Cardiac muscle cell (in vitro differentiated cells and primary cell): Measurements from ENCODE around the gene CFAP54. TPM values are rescaled to one million over a fixed set of nuclear protein-coding genes. Genes with fewer than 3 reads are reported as not detected.
"Not testable (repeated sequence)": the region's sequence is repeated elsewhere in the genome, so short reads cannot be mapped to it uniquely, and the experiment has no call there.

Experiments used
- DNase-seq, 2 donors: peaks; one replicate each; pipeline versions ENCODE4 v3.0.0 to v3.0.0-alpha.2; 2010 to 2017; ENCODE audit warnings: low read depth in 1 of 2, low spot score in 1 of 2
- H3K27ac ChIP-seq: fragments of 200-600 bp; sonication (generic); 2 replicates; pipeline ENCODE4 v1.5.1; 2016
- H3K27me3 ChIP-seq: fragments of 200-600 bp; sonication (generic); 2 replicates; pipeline ENCODE4 v1.6.0; 2016; ENCODE audit warnings: control low read depth
- H3K36me3 ChIP-seq: fragments of 200-600 bp; sonication (generic); 2 replicates; pipeline ENCODE4 v1.5.1; 2016; ENCODE audit warnings: control low read depth
- H3K4me1 ChIP-seq: fragments of 200-600 bp; sonication (generic); 2 replicates; pipeline ENCODE4 v1.8.1; 2017; ENCODE audit warnings: low read depth, mild to moderate bottlenecking, mixed run types
- H3K4me3 ChIP-seq: fragments of 200-600 bp; sonication (generic); 2 replicates; pipeline ENCODE4 v1.5.1; 2016; ENCODE audit warnings: mild to moderate bottlenecking
- H3K9me3 ChIP-seq: fragments of 200-600 bp; sonication (generic); 2 replicates; pipeline ENCODE4 v1.5.1; 2017; ENCODE audit warnings: low read depth, mild to moderate bottlenecking, control low read depth
- polyA plus RNA-seq: library from polyadenylated mRNA; unstranded; fragments of >200 nt; fragmentation: Nextera tagmentation; extraction: Ambion mirVana; gene quantifications from 2 replicates; pipeline ENCODE4 v1.2.1, GENCODE V29; 2016
- total RNA-seq: library from RNA; depleted of rRNA; stranded (reverse); fragments of >200 nt; gene quantifications from 2 replicates; pipeline ENCODE4 v1.2.3, GENCODE V29; 2016
- TF ChIP-seq, protein P1 (sequence below): IDR thresholded peaks from 2 replicates; pipeline ENCODE4 v1.5.1; 2012; ENCODE audit warnings: low read depth, mild to moderate bottlenecking, low read length

CFAP54 gene
- total and polyA plus RNA-seq, 2 experiments from 2014 or later: 0.86 to 2.0 TPM

GRCh38 chr12:96571101-96571862 is 81.9 kb downstream of the CFAP54 start:
- no peak overlapping the region for H3K27ac ChIP-seq
- H3K36me3 ChIP-seq: no peaks in the 10 kb centered on the region
- TF ChIP-seq, protein P1, sequence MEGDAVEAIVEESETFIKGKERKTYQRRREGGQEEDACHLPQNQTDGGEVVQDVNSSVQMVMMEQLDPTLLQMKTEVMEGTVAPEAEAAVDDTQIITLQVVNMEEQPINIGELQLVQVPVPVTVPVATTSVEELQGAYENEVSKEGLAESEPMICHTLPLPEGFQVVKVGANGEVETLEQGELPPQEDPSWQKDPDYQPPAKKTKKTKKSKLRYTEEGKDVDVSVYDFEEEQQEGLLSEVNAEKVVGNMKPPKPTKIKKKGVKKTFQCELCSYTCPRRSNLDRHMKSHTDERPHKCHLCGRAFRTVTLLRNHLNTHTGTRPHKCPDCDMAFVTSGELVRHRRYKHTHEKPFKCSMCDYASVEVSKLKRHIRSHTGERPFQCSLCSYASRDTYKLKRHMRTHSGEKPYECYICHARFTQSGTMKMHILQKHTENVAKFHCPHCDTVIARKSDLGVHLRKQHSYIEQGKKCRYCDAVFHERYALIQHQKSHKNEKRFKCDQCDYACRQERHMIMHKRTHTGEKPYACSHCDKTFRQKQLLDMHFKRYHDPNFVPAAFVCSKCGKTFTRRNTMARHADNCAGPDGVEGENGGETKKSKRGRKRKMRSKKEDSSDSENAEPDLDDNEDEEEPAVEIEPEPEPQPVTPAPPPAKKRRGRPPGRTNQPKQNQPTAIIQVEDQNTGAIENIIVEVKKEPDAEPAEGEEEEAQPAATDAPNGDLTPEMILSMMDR: no peak
- H3K27me3 ChIP-seq: no peaks in the 10 kb centered on the region
- H3K9me3 ChIP-seq: no peaks in the 10 kb centered on the region
- H3K4me3 ChIP-seq: no peak overlapping the region
- DNase-seq: no peak
- H3K4me1 ChIP-seq: no peaks in the 10 kb centered on the region

DNA sequence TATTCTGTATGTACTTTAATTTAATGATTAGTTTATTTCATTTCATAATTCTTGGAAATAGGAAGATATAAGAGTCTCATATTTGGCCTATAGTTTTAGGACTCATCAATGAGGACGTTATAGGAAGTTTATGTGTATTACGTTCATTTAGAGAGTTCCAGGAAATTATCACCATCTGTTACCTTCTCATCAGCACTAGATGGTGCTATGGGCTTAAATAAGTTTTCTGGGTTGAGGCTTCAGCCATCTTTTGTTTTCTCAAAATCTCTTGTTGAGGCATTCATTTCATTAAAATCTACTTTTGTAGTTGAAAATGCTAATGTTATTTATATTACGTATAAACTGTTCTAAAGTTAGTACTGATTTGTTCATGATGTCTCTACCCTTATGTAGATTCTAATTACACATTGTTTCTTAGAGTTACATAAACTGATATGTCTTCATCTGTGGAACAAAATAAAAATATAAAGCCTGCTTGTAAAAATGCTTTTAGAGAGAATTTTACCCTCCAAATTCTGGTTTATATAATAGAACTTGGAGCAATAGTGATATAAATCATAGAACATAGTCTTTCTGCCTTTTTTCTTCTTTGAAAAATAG is 89.2 kb downstream of the CFAP54 start:
- DNase-seq: peak; percentile 66 to 73
- H3K36me3 ChIP-seq: no peaks in the 10 kb centered on the region
- H3K4me3 ChIP-seq: no peak overlapping the region
- no peak overlapping the region for H3K27ac ChIP-seq
- TF ChIP-seq, protein P1: peak; percentile 61
- H3K9me3 ChIP-seq: no peaks in the 10 kb centered on the region
- H3K27me3 ChIP-seq: no peaks in the 10 kb centered on the region
- no peaks in the 10 kb centered on the region for H3K4me1 ChIP-seq

DNA sequence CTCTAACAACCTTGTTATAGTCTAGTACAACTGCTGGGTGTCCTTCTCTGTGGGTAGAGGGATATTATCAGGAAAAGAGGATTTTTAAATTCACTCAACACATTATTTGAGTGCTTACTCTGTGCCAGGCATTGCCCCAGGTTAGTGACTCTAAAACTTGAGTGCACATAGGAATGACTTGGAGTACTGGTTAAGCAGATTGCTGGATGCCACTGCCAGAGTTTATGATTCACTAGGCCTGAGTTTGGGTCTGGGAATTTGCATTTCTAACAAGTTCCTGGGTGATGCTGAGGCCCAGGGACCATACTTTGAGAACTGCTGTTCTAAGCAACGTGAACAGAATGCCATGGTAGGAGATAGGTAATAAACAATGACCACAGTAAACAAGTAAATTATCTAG is 96.6 kb downstream of the CFAP54 start:
- no peak overlapping the region for H3K4me3 ChIP-seq
- TF ChIP-seq, protein P1: no peak
- H3K9me3 ChIP-seq: no peaks in the 10 kb centered on the region
- no peak for DNase-seq
- no peaks in the 10 kb centered on the region for H3K36me3 ChIP-seq
- no peaks in the 10 kb centered on the region for H3K4me1 ChIP-seq
- no peaks in the 10 kb centered on the region for H3K27me3 ChIP-seq
- no peak overlapping the region for H3K27ac ChIP-seq

DNA sequence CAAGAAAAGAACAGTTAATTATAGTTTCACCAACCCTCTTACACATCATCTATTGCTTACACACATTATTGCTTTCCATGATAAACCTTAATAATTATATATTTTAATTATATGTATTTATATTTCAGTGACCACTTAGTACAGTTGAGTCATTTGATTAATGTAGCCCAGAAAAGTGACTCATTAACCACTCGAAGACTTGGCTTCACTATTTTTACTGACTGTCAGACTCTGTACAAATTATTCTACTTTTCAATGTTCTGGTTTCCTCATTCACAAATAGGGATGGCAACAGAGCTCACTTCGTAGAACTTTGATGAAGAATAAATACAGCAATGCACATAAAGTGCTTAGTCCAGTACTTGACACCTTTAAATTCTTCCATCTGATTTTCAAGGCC is 98.3 kb downstream of the CFAP54 start:
- TF ChIP-seq, protein P1: no peak
- Histone ChIP-seq H3K4me1 (no peaks in the 10 kb centered on the region), H3K4me3 (no peak overlapping the region), H3K27ac (no peak overlapping the region), H3K9me3 (no peaks in the 10 kb centered on the region), H3K36me3 (no peaks in the 10 kb centered on the region), H3K27me3 (no peaks in the 10 kb centered on the region)
- DNase-seq: peak in 1 of 2 donors; percentile 23

- DNase-seq: no peak
- H3K4me1 ChIP-seq: no peaks in the 10 kb centered on the region
These were observed 101.6 kb downstream of the CFAP54 start for GRCh38 chr12:96590970-96591369.

DNA sequence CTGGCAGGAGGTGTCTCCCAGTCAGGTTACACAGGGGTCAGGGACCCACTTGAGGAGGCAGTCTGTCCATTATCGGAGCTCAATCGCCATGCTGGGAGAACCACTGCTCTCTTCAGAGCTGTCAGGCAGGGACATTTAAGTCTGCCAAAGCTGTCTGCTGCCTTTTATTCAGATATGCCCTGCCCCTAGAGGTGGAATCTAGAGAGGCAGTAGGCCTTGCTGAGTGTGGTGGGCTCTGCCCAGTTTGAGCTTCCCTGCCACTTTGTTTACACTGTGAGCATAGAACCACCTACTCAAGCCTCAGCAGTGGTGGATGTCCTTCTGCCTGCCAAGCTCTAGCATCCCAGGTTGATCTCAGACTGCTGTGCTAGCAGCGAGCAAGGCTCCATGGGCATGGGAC is 115.0 kb downstream of the CFAP54 start:
- H3K9me3 ChIP-seq, H3K4me3 ChIP-seq, H3K27ac ChIP-seq, H3K4me1 ChIP-seq, DNase-seq, H3K27me3 ChIP-seq, H3K36me3 ChIP-seq: not testable (repeated sequence)

More at GRCh38 chr12:96590970-96591369, 101.6 kb downstream of the CFAP54 start:
- Histone ChIP-seq H3K4me3 (no peak overlapping the region), H3K27ac (no peak overlapping the region), H3K9me3 (no peaks in the 10 kb centered on the region), H3K36me3 (no peaks in the 10 kb centered on the region), H3K27me3 (no peaks in the 10 kb centered on the region)
- TF ChIP-seq, protein P1: no peak
